GM12872 (cell line): ENCODE results near the gene ZFPM1.

Source experiments
- TF ChIP-seq, protein P1 (sequence below): IDR thresholded peaks from 3 replicates; pipeline ENCODE4 v1.5.1; 2011; ENCODE audit warnings: low read depth, mild to moderate bottlenecking, low read length, moderate library complexity; ENCODE audit not compliant: insufficient read depth

The ZFPM1 gene

GRCh38 chr16:88432753-88433152, 20.3 kb upstream of the ZFPM1 start:
- TF ChIP-seq, protein P1, sequence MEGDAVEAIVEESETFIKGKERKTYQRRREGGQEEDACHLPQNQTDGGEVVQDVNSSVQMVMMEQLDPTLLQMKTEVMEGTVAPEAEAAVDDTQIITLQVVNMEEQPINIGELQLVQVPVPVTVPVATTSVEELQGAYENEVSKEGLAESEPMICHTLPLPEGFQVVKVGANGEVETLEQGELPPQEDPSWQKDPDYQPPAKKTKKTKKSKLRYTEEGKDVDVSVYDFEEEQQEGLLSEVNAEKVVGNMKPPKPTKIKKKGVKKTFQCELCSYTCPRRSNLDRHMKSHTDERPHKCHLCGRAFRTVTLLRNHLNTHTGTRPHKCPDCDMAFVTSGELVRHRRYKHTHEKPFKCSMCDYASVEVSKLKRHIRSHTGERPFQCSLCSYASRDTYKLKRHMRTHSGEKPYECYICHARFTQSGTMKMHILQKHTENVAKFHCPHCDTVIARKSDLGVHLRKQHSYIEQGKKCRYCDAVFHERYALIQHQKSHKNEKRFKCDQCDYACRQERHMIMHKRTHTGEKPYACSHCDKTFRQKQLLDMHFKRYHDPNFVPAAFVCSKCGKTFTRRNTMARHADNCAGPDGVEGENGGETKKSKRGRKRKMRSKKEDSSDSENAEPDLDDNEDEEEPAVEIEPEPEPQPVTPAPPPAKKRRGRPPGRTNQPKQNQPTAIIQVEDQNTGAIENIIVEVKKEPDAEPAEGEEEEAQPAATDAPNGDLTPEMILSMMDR: no peak

DNA sequence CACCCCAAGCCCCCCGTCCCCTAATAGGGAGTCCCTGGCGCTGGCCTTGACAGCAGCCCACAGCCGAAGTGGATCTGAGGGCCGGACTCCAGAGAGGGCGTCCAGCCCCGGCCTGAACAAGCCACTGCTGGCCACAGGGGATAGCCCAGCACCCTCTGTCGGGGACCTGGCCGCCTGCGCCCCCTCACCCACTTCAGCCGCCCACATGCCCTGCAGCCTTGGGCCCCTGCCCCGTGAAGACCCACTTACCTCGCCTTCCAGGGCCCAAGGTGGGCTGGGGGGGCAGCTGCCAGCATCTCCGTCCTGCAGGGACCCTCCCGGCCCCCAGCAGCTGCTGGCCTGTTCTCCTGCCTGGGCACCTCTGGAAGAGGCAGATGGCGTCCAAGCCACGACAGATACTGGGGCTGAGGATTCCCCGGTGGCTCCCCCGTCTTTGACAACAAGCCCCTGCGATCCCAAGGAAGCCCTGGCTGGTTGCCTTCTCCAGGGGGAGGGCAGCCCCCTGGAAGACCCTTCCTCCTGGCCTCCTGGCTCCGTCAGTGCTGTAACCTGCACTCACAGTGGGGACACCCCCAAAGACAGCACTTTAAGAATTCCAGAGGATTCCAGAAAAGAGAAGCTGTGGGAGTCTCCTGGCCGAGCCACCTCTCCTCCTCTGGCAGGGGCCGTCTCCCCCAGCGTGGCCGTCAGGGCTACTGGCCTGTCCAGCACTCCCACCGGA, 19.3 kb upstream of the ZFPM1 start:
- TF ChIP-seq, protein P1: no peak

GRCh38 chr16:88434353-88434690, 18.8 kb upstream of the ZFPM1 start:
- TF ChIP-seq, protein P1: no peak

DNA sequence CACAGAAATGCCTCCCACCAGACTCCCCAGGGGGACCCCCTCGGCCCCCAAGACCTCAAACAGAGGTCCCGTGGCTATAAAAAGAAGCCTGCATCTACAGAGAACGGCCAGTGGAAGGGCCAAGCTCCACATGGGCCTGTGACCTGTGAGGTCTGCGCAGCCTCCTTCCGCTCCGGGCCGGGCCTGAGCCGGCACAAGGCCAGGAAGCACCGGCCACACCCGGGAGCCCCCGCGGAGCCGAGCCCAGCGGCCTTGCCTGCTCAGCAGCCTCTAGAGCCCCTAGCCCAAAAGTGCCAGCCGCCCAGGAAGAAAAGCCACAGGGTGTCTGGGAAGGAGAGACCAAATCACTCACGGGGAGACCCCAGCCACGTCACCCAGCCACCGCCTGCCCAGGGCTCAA, 18.3 kb upstream of the ZFPM1 start:
- TF ChIP-seq, protein P1: no peak

- TF ChIP-seq, protein P1: no peak
These were observed 17.4 kb upstream of the ZFPM1 start for GRCh38 chr16:88435437-88436355.

- TF ChIP-seq, protein P1: no peak
These were observed 16.3 kb upstream of the ZFPM1 start for GRCh38 chr16:88436796-88437195.

DNA sequence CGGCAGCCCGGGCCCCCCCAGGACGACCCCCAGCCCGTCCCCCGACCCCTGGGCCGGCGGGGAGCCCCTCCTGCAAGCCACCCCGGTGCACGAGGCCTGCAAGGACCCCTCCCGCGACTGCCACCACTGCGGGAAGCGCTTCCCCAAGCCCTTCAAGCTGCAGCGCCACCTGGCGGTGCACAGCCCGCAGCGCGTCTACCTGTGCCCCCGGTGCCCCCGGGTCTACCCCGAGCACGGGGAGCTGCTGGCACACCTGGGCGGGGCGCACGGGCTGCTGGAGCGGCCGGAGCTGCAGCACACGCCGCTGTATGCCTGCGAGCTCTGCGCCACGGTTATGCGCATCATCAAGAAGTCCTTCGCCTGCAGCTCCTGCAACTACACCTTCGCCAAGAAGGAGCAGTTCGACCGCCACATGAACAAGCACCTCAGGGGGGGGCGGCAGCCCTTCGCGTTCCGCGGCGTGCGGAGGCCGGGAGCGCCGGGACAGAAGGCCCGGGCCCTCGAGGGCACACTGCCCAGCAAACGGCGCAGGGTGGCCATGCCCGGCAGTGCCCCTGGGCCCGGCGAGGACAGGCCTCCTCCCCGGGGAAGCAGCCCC, 15.6 kb upstream of the ZFPM1 start:
- TF ChIP-seq, protein P1: peak; percentile 85
